CD4-positive, alpha-beta T cell treated with Interleukin-10 for 1 hour (primary cell): Measurements from ENCODE around the gene DHX34.
"Not testable (repeated sequence)": the region's sequence is repeated elsewhere in the genome, so short reads cannot be mapped to it uniquely, and the experiment has no call there.

Source experiments
- DNase-seq: peaks from one replicate; pipeline ENCODE4 v3.0.0-alpha.2; 2020

The DHX34 gene

GRCh38 chr19:47331931-47332547 is 17.1 kb upstream of the DHX34 start, which contains the start of gene C5AR2:
C5AR2 (plus strand) TSS chr19:47332175; CDS start chr19:47340800, 8,625 bp downstream.
- DNase-seq = no peak

GRCh38 chr19:47336765-47337718 is 12.1 kb upstream of the DHX34 start:
- peak; percentile 43 for DNase-seq

GRCh38 chr19:47339196-47339880 is 9.8 kb upstream of the DHX34 start:
- DNase-seq = no peak

- DNase-seq = no peak
Measured at GRCh38 chr19:47340477-47341208, 8.5 kb upstream of the DHX34 start.

- no peak for DNase-seq
Measured at GRCh38 chr19:47341734-47342133, 7.4 kb upstream of the DHX34 start.

- no peak for DNase-seq
Measured at GRCh38 chr19:47343194-47343802, 5.8 kb upstream of the DHX34 start.

- no peak for DNase-seq
Measured at GRCh38 chr19:47344425-47344824, 4.7 kb upstream of the DHX34 start.

GRCh38 chr19:47346024-47346423 is 3.1 kb upstream of the DHX34 start:
- not testable (repeated sequence) for DNase-seq

- DNase-seq = no peak
Measured at GRCh38 chr19:47350630-47351029, 1.5 kb downstream of the DHX34 start.

- DNase-seq = peak; percentile 15
Measured at GRCh38 chr19:47351548-47351947, 2.4 kb downstream of the DHX34 start.

GRCh38 chr19:47352095-47352494 is 3.0 kb downstream of the DHX34 start:
- DNase-seq = no peak

GRCh38 chr19:47353307-47353712 is 4.2 kb downstream of the DHX34 start:
- no peak for DNase-seq

- DNase-seq = no peak
Measured at GRCh38 chr19:47356900-47357299, 7.8 kb downstream of the DHX34 start.

- no peak for DNase-seq
Measured at GRCh38 chr19:47357788-47358680, 8.9 kb downstream of the DHX34 start.

GRCh38 chr19:47358936-47359335 is 9.8 kb downstream of the DHX34 start:
- no peak for DNase-seq

GRCh38 chr19:47362321-47362720 is 13.2 kb downstream of the DHX34 start:
- DNase-seq = no peak

GRCh38 chr19:47363758-47364531 is 14.8 kb downstream of the DHX34 start:
- no peak for DNase-seq

GRCh38 chr19:47365455-47365854 is 16.3 kb downstream of the DHX34 start:
- DNase-seq = not testable (repeated sequence)

GRCh38 chr19:47370045-47370611 is 21.0 kb downstream of the DHX34 start:
- DNase-seq = no peak

GRCh38 chr19:47371261-47371660 is 22.1 kb downstream of the DHX34 start:
- no peak for DNase-seq
